ENCODE results near the gene SCN10A. TPM values are rescaled to one million over a fixed set of nuclear protein-coding genes. Genes with fewer than 3 reads are reported as not detected.

SCN10A gene
- total and polyA plus RNA-seq, 2 experiments from 2014 or later = 0.03 TPM; not detected in 1

GRCh38 chr3:38717355-38718240 lies 98.4 kb downstream of the SCN10A start (continued):
- no peak for TF ChIP-seq REST (IDR thresholded peaks at IDR 0.05; ENCODE audit: unreplicated experiment)
- TF ChIP-seq STAT1 (IDR thresholded peaks at IDR 0.05; ENCODE audit: unreplicated experiment) = no peak
- TF ChIP-seq ZNF114 (CRISPR knock-in tag; IDR thresholded peaks at IDR 0.05) = no peak
- TF ChIP-seq CREB1 (CRISPR knock-in tag; IDR thresholded peaks at IDR 0.05; ENCODE audit: low read depth) = no peak
- no peak for TF ChIP-seq EZH2 (IDR thresholded peaks at IDR 0.05; ENCODE audit: low read depth, unreplicated experiment)
- no peak for TF ChIP-seq NANOG (IDR thresholded peaks at IDR 0.05; ENCODE audit: borderline replicate concordance)
- no peak for TF ChIP-seq EZH2phosphoT487 (IDR thresholded peaks at IDR 0.05; ENCODE audit: unreplicated experiment)
- TF ChIP-seq CTCF (conservative IDR thresholded peaks at IDR 0.05; ENCODE audit: low read depth in 2 of 2) = no peak
- no peak for TF ChIP-seq JUNB (IDR thresholded peaks at IDR 0.05; ENCODE audit: unreplicated experiment)

GRCh38 chr3:38713121-38713520 lies 102.9 kb downstream of the SCN10A start:
- Mint-ChIP-seq H3K4me3 (no peak overlapping the region), H3K27me3 (ENCODE audit: insufficient read depth, low read depth, poor library complexity) (peaks cover 9% of the 10 kb centered on the region), H3K36me3 (ENCODE audit: low read depth) (no peaks in the 10 kb centered on the region), H3K4me1 (no peaks in the 10 kb centered on the region), H3K27ac (no peak overlapping the region), H3K9me3 (no peaks in the 10 kb centered on the region)
- H2AFZ ChIP-seq = no peak overlapping the region
- ATAC-seq = no peak
- H3K79me2 ChIP-seq (replicated peaks; ENCODE audit: insufficient read depth) = no peaks in the 10 kb centered on the region
- H3K4me1 ChIP-seq (ENCODE audit: insufficient read depth) = no peaks in the 10 kb centered on the region
- H3K27ac ChIP-seq (ENCODE audit: low read depth) = no peak overlapping the region
- no peak overlapping the region for H3K4me2 ChIP-seq
- H3K9me2 ChIP-seq (ENCODE audit: insufficient read depth) = no peaks in the 10 kb centered on the region; the same call in 1 of the 2 replicates
- H3K27me3 ChIP-seq (ENCODE audit: insufficient read depth) = no peaks in the 10 kb centered on the region
- H3K4me3 ChIP-seq = no peak overlapping the region
- no peaks in the 10 kb centered on the region for H4K20me1 ChIP-seq (replicated peaks; ENCODE audit: insufficient read depth)
- DNase-seq (ENCODE audit: low spot score) = no peak
- no peaks in the 10 kb centered on the region for H3K36me3 ChIP-seq (ENCODE audit: insufficient read depth)
- H3F3A ChIP-seq (replicated peaks; ENCODE audit: low read depth) = no peaks in the 10 kb centered on the region
- TF ChIP-seq ZNF462 (CRISPR knock-in tag; IDR thresholded peaks at IDR 0.05) (no peak), CREB1 (CRISPR knock-in tag; IDR thresholded peaks at IDR 0.05; ENCODE audit: low read depth) (no peak), ZNF331 (CRISPR knock-in tag; IDR thresholded peaks at IDR 0.05; ENCODE audit: low read depth) (no peak), POLR2AphosphoS5 (IDR thresholded peaks at IDR 0.05; ENCODE audit: low read depth) (no peak)
